Gastrocnemius medialis (tissue), 4 donors: ENCODE measurements around the gene DPYSL3.

Experiments used
- POLR2A ChIP-seq, 2 donors: fragments of 450-650 bp; IDR thresholded peaks; one replicate each; pipeline ENCODE4 v1.6.1; 2017; ENCODE audit warnings: antibody characterized with exemption in 2 of 2, mild to moderate bottlenecking in 2 of 2, moderate library complexity in 2 of 2
- TF ChIP-seq, protein P1 (sequence below), 5 experiments: fragments of 450-650 bp in 3 of 5; fragments of 200-600 bp in 2 of 5; sonication (generic) in 2 of 5; IDR thresholded peaks in 4 of 5; conservative IDR thresholded peaks in 1 of 5; 1 replicate in 4 of 5; 2 replicates in 1 of 5; pipeline ENCODE4 v1.5.1; 2016 to 2019; ENCODE audit warnings: antibody characterized with exemption in 5 of 5, mild to moderate bottlenecking in 3 of 5, moderate library complexity in 3 of 5

DNA sequence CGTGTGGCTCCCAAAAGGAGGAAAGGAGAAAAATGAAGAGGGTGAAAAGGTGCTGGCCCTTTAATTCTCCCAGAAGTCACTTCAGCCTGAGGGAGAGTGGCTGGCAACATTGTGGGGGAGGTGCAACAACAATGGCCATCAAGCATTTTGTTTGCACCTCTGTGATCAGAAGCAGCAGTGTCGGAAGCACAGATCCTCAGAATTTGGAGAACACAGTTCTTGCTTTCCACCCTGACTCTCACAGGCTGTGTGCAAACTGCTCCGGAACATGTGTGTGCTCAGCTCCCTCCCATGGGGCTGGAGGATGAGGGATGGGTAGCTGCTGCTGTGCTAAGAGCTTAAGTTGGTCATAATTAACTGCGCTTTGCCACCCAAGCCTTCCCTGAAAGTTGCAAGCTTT lies 127.1 kb downstream of the DPYSL3 start:
- no peak for TF ChIP-seq POLR2A (IDR thresholded peaks at IDR 0.05)
- TF ChIP-seq, protein P1, sequence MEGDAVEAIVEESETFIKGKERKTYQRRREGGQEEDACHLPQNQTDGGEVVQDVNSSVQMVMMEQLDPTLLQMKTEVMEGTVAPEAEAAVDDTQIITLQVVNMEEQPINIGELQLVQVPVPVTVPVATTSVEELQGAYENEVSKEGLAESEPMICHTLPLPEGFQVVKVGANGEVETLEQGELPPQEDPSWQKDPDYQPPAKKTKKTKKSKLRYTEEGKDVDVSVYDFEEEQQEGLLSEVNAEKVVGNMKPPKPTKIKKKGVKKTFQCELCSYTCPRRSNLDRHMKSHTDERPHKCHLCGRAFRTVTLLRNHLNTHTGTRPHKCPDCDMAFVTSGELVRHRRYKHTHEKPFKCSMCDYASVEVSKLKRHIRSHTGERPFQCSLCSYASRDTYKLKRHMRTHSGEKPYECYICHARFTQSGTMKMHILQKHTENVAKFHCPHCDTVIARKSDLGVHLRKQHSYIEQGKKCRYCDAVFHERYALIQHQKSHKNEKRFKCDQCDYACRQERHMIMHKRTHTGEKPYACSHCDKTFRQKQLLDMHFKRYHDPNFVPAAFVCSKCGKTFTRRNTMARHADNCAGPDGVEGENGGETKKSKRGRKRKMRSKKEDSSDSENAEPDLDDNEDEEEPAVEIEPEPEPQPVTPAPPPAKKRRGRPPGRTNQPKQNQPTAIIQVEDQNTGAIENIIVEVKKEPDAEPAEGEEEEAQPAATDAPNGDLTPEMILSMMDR (IDR thresholded peaks at IDR 0.05 in 4 of 5, conservative IDR thresholded peaks at IDR 0.05 in 1 of 5) = no peak
